IMR-90 (cell line): ENCODE results near the gene HS2ST1. TPM values are rescaled to one million over a fixed set of nuclear protein-coding genes. Genes with fewer than 3 reads are reported as not detected.

Experiments
- ATAC-seq: fragments of 200-7000 bp; cut with Tn5 transposase; 2 replicates; pipeline ENCODE4 v1.9.1; 2020; ENCODE audit warnings: low read depth, mild to moderate bottlenecking, moderate library complexity
- BruUV-seq: library from RNA; stranded (reverse); fragments of 400-500 nt; replicated peaks from 2 replicates; lab custom pipeline; 2021; lab: Mats Ljungman, UMichigan
- CTCF ChIA-PET: fragments of 300-600 bp; formaldehyde crosslinking; extraction: SDS; loops from one replicate; lab custom pipeline; 2021; ENCODE audit warnings: antibody characterized with exemption; lab: Yijun Ruan, JAX
- POLR2A ChIA-PET: fragments of 300-600 bp; sonication (Branson Sonifier 250); formaldehyde crosslinking; loops from one replicate; lab custom pipeline; 2022; ENCODE audit warnings: antibody characterized with exemption; ENCODE audit not compliant: unreplicated experiment; lab: Charles Lee
- DNase-seq: peaks from one replicate; pipeline ENCODE4 v3.0.0; 2013
- H2AFZ ChIP-seq: replicated peaks from 2 replicates; pipeline ENCODE3; 2013; ENCODE audit warnings: low read length, mild to moderate bottlenecking; ENCODE audit not compliant: poor library complexity
- H2AK5ac ChIP-seq: 2 replicates; pipeline ENCODE4 v1.6.1; 2013; ENCODE audit warnings: low read depth, low read length, inconsistent platforms
- H2AK9ac ChIP-seq: replicated peaks from 2 replicates; pipeline ENCODE3; 2013; ENCODE audit warnings: mild to moderate bottlenecking, low read depth, low read length, moderate library complexity; ENCODE audit not compliant: poor library complexity
- H2BK120ac ChIP-seq: 2 replicates; pipeline ENCODE4 v1.6.1; 2013; ENCODE audit warnings: low read depth, low read length, inconsistent platforms
- H2BK15ac ChIP-seq: 3 replicates; pipeline ENCODE4 v1.6.1; 2013; ENCODE audit warnings: low read depth, low read length, inconsistent platforms
- H2BK20ac ChIP-seq: 2 replicates; pipeline ENCODE4 v1.6.1; 2013; ENCODE audit warnings: low read depth, mild to moderate bottlenecking, inconsistent platforms, low read length, moderate library complexity
- H2BK5ac ChIP-seq: 2 replicates; pipeline ENCODE4 v1.6.1; 2013; ENCODE audit warnings: mild to moderate bottlenecking, low read depth, low read length, inconsistent platforms; ENCODE audit not compliant: poor library complexity, severe bottlenecking
- H3K14ac ChIP-seq: replicated peaks from 2 replicates; pipeline ENCODE4 v1.6.1; 2013; ENCODE audit warnings: low read depth, low read length, inconsistent platforms
- H3K18ac ChIP-seq: 2 replicates; pipeline ENCODE4 v1.6.1; 2013; ENCODE audit warnings: low read depth, low read length, control low read depth
- H3K23ac ChIP-seq: 2 replicates; pipeline ENCODE4 v1.6.1; 2013; ENCODE audit warnings: low read depth, low read length, inconsistent platforms
- H3K27ac ChIP-seq: 2 replicates; pipeline ENCODE4 v1.5.1; 2013; ENCODE audit warnings: mild to moderate bottlenecking, control low read depth, low read length; ENCODE audit not compliant: insufficient read depth
- H3K27me3 ChIP-seq: 2 replicates; pipeline ENCODE4 v1.6.1; 2013; ENCODE audit warnings: low read length; ENCODE audit not compliant: control insufficient read depth, insufficient read depth
- H3K36me3 ChIP-seq: 2 replicates; pipeline ENCODE4 v1.6.1; 2013; ENCODE audit warnings: low read length, mixed read lengths; ENCODE audit not compliant: control insufficient read depth, insufficient read depth
- H3K4ac ChIP-seq: 2 replicates; pipeline ENCODE4 v1.6.1; 2013; ENCODE audit warnings: low read depth, low read length, inconsistent platforms
- H3K4me1 ChIP-seq: 2 replicates; pipeline ENCODE4 v1.6.1; 2013; ENCODE audit warnings: low read length, mixed read lengths; ENCODE audit not compliant: control insufficient read depth, insufficient read depth
- H3K4me2 ChIP-seq: 2 replicates; pipeline ENCODE4 v1.6.1; 2013; ENCODE audit warnings: low read depth, mild to moderate bottlenecking, control low read depth, low read length, moderate library complexity
- H3K4me3 ChIP-seq: 2 replicates; pipeline ENCODE4 v1.5.1; 2013; ENCODE audit warnings: low read depth, mild to moderate bottlenecking, control low read depth, low read length, moderate library complexity; ENCODE audit not compliant: insufficient read depth
- H3K56ac ChIP-seq: 2 replicates; pipeline ENCODE4 v1.6.1; 2013; ENCODE audit warnings: low read length, inconsistent platforms; ENCODE audit not compliant: insufficient read depth; ENCODE audit errors: extremely low read depth
- H3K79me1 ChIP-seq, 2 experiments: 2 replicates each; pipeline ENCODE4 v1.6.1; 2013; ENCODE audit warnings: low read length in 2 of 2, inconsistent platforms in 1 of 2, low read depth in 1 of 2
- H3K9ac ChIP-seq: 2 replicates; pipeline ENCODE4 v1.6.1; 2013; ENCODE audit warnings: low read depth, low read length, control low read depth
- H3K9me1 ChIP-seq: 2 replicates; pipeline ENCODE4 v1.6.1; 2013; ENCODE audit warnings: low read length, inconsistent platforms; ENCODE audit not compliant: insufficient read depth
- H3K9me3 ChIP-seq: 2 replicates; pipeline ENCODE4 v1.6.1; 2013; ENCODE audit warnings: low read length; ENCODE audit not compliant: control insufficient read depth, insufficient read depth
- H4K20me1 ChIP-seq: 2 replicates; pipeline ENCODE4 v1.6.1; 2013; ENCODE audit warnings: low read length, inconsistent platforms; ENCODE audit not compliant: insufficient read depth
- H4K5ac ChIP-seq: 2 replicates; pipeline ENCODE4 v1.6.1; 2013; ENCODE audit warnings: mild to moderate bottlenecking, low read depth, low read length, control low read depth
- H4K8ac ChIP-seq, 2 experiments: 2 replicates each; pipeline ENCODE4 v1.6.1; 2013; ENCODE audit warnings: low read depth in 2 of 2, low read length in 2 of 2, control low read depth in 1 of 2, inconsistent platforms in 1 of 2
- H4K91ac ChIP-seq: 2 replicates; pipeline ENCODE4 v1.6.1; 2013; ENCODE audit warnings: low read depth, low read length, inconsistent platforms; ENCODE audit not compliant: insufficient read depth
- CEBPB ChIP-seq: IDR thresholded peaks from 2 replicates; pipeline ENCODE4 v1.6.1; 2012; ENCODE audit warnings: low read depth, low read length, improper control_type of control experiment
- FOS ChIP-seq: fragments of 150-350 bp; IDR thresholded peaks from 2 replicates; pipeline ENCODE4 v1.6.1; 2016; ENCODE audit warnings: low read depth, low read length
- MXI1 ChIP-seq: IDR thresholded peaks from 2 replicates; pipeline ENCODE4 v1.6.1; 2012; ENCODE audit warnings: low read depth, mild to moderate bottlenecking, low read length, moderate library complexity, borderline replicate concordance
- WGBS, 2 experiments: methylation state at CpG; one replicate each; pipeline versions ENCODE4 v1.1.5 to v1.1.7; 2013; ENCODE audit warnings: missing lambda C conversion rate in 2 of 2; ENCODE audit not compliant: insufficient read length in 1 of 2; ENCODE audit errors: extremely low coverage in 2 of 2; 5-methylcytosine and 5-hydroxymethylcytosine counted together
- dilution Hi-C: fragments of 300-500 bp; cut with HindIII; formaldehyde crosslinking; loops from one replicate; pipeline ENCODE4 v1.14.3; 2018; ENCODE audit warnings: low sequenced_read_pairs; ENCODE audit not compliant: unreplicated experiment
- in situ Hi-C: fragments of 300-500 bp; cut with MboI; formaldehyde crosslinking; loops from 3 replicates; pipeline ENCODE4 v1.14.3; 2019; ENCODE audit warnings: low sequenced_read_pairs, inconsistent platforms, mixed read lengths
- intact Hi-C: fragments of 100-400 bp; cut with micrococcal nuclease; formaldehyde crosslinking; loops from 2 replicates; pipeline ENCODE4 v1.10.0; 2022
- polyA plus RNA-seq, 3 experiments: library from polyadenylated mRNA; depleted of rRNA; stranded (reverse); fragments of >200 nt; gene quantifications; 2 replicates each; pipeline ENCODE4 v1.2.3, GENCODE V29; 2012; ENCODE audit warnings: low replicate concordance in 1 of 3
- total RNA-seq: library from RNA; depleted of rRNA; stranded (reverse); fragments of >200 nt; gene quantifications from 2 replicates; pipeline ENCODE4 v1.2.3, GENCODE V29; 2012
- TF ChIP-seq, protein P1 (sequence below): fragments of 150-350 bp; IDR thresholded peaks from 2 replicates; pipeline ENCODE4 v1.6.1; 2017; ENCODE audit warnings: mild to moderate bottlenecking, antibody characterized with exemption, low read length, low read depth

The HS2ST1 gene
- total and polyA plus RNA-seq, 2 of the 4 experiments (the other 2 are of a cell fraction), result 7.8 to 13.1 TPM

DNA sequence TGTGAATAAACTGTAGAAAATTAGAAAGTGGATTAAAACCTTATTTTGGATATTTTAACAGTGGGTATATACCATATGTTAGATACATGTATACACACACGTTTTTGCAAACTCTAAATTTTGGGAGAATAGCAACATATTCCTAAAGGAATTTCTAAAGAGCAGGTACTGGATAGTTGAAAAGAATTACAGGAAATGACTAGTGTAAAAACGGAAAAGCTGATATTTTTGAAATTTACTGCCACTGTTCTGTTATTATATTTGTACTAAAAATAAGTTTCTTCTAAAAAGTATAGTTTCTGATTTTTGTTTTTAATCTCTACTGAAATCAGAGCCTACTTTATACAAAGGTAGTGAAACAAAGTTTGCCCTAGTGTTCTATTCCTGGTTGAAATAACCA is 114.1 kb downstream of the HS2ST1 start:
- Histone ChIP-seq H3K36me3 (no peaks in the 10 kb centered on the region), H4K91ac (no peak overlapping the region), H3K27ac (no peak overlapping the region), H3K9me3 (no peaks in the 10 kb centered on the region), H3K56ac (no peak overlapping the region), H4K20me1 (no peaks in the 10 kb centered on the region), H3K27me3 (no peaks in the 10 kb centered on the region), H3K4me3 (no peak overlapping the region), H3K4me1 (no peaks in the 10 kb centered on the region), H4K5ac (no peak overlapping the region), H2AK9ac (no peak overlapping the region), H3K4ac (no peak overlapping the region), H2BK5ac (no peak overlapping the region), H2BK15ac (no peak overlapping the region), H2BK120ac (no peak overlapping the region), H3K9me1 (peaks cover 4% of the 10 kb centered on the region), H3K4me2 (no peak overlapping the region), H3K18ac (no peak overlapping the region), H2AK5ac (no peak overlapping the region), H4K8ac (no peak overlapping the region), H3K14ac (no peak overlapping the region), H3K9ac (no peak overlapping the region), H2BK20ac (no peak overlapping the region), H3K79me1 (peaks cover 5 to 6% of the 10 kb centered on the region in 2 experiments; a peak in 2 of 4 replicates), H2AFZ (no peak overlapping the region), H3K23ac (no peak overlapping the region)
- no TSS peak for BruUV-seq
- dilution Hi-C loops (no loop called here), intact Hi-C loops (no loop called here), in situ Hi-C loops (no loop called here)
- no CpG with 5 or more reads among the region's 2 CpGs for WGBS, 2 experiments
- ChIA-PET CTCF (no interaction called here), POLR2A (no interaction called here)
- DNase-seq (no peak), ATAC-seq (no peak)
- TF ChIP-seq MXI1, result no peak
- TF ChIP-seq CEBPB, result no peak
- TF ChIP-seq, protein P1, sequence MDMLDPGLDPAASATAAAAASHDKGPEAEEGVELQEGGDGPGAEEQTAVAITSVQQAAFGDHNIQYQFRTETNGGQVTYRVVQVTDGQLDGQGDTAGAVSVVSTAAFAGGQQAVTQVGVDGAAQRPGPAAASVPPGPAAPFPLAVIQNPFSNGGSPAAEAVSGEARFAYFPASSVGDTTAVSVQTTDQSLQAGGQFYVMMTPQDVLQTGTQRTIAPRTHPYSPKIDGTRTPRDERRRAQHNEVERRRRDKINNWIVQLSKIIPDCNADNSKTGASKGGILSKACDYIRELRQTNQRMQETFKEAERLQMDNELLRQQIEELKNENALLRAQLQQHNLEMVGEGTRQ, result no peak
- TF ChIP-seq FOS, result no peak
